Measurements from ENCODE around the gene HPCAL1.

HPCAL1 gene

GRCh38 chr2:10342245-10342951 is 39.7 kb downstream of the HPCAL1 start:
- TF ChIP-seq, protein P1, sequence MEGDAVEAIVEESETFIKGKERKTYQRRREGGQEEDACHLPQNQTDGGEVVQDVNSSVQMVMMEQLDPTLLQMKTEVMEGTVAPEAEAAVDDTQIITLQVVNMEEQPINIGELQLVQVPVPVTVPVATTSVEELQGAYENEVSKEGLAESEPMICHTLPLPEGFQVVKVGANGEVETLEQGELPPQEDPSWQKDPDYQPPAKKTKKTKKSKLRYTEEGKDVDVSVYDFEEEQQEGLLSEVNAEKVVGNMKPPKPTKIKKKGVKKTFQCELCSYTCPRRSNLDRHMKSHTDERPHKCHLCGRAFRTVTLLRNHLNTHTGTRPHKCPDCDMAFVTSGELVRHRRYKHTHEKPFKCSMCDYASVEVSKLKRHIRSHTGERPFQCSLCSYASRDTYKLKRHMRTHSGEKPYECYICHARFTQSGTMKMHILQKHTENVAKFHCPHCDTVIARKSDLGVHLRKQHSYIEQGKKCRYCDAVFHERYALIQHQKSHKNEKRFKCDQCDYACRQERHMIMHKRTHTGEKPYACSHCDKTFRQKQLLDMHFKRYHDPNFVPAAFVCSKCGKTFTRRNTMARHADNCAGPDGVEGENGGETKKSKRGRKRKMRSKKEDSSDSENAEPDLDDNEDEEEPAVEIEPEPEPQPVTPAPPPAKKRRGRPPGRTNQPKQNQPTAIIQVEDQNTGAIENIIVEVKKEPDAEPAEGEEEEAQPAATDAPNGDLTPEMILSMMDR (IDR thresholded peaks at IDR 0.05), result no peak
- no peak overlapping the region for H3K27ac ChIP-seq

DNA sequence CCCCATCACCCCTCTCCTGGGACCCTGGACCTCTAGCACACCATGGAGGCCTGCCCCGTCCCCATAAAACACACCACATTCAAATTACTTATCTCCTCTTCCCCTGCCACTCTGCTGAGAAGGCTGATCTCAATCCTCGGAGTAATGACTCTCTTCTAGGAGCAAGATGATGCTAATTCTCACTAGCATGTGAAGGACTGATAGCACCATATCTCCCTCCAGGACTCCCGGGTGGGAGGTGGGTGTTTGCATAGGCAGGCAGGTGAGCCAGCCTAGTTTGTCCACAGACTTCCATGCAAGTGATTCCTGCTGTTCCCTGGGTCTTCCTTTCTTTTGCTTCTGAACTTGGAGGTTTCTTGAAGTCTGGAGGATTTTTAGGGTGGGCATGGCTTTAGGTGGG is 40.5 kb downstream of the HPCAL1 start:
- no peak for TF ChIP-seq ZFX (IDR thresholded peaks at IDR 0.05; ENCODE audit: borderline replicate concordance)
- TF ChIP-seq, protein P1 (IDR thresholded peaks at IDR 0.05), result no peak
- no peak overlapping the region for H3K27ac ChIP-seq

- no peak for TF ChIP-seq ZFX (IDR thresholded peaks at IDR 0.05; ENCODE audit: borderline replicate concordance)
- TF ChIP-seq, protein P1 (IDR thresholded peaks at IDR 0.05), result no peak
- H3K27ac ChIP-seq, result no peak overlapping the region
Measured at GRCh38 chr2:10343658-10344057, 41.0 kb downstream of the HPCAL1 start.

DNA sequence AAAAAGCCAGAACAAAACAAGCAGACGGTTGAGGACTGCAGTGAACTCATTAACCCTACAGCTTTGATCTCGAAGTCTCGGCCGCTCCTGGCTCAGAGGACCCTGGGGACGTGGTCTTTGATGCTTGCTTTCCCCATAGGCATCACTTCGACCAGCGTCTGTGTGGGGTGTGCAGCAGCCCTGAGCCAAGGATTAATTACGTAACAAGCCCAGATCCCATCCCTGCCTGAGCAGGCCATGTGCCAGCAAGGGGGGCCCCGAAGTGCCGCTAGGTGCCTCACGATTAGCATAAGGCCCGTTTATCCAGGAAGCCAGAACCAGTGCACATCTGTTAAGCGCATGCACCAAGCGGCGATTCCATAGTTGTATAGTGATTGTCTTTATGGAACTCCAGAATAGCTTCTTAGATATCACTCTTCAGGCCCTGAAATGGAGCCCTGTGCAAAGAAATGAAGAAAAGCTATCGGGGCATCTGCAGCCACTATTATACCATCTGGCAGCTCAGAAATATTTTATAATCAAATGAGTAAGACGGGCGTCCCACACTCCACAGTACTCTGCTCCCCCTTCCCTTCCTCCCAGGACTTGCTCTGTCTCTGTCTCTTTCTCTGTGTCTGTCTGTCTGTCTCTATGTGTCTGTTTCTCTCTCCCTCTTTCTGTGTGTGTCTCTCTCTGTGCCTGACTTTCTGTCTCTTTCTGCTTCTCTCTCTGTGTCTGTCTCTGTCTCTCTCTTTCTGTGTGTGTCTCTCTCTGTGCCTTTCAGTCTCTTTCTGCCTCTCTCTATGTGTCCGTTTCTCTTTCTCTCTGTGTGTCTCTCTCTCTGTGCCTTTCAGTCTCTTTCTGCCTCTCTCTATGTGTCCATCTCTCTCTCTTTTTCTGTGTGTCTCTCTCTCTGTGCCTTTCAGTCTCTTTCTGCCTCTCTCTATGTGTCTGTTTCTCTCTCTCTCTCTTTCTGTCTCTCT is 41.7 kb downstream of the HPCAL1 start:
- H3K27ac ChIP-seq, result no peak overlapping the region
- no peak for TF ChIP-seq ZFX (IDR thresholded peaks at IDR 0.05; ENCODE audit: borderline replicate concordance)
- TF ChIP-seq, protein P1 (IDR thresholded peaks at IDR 0.05), result no peak

DNA sequence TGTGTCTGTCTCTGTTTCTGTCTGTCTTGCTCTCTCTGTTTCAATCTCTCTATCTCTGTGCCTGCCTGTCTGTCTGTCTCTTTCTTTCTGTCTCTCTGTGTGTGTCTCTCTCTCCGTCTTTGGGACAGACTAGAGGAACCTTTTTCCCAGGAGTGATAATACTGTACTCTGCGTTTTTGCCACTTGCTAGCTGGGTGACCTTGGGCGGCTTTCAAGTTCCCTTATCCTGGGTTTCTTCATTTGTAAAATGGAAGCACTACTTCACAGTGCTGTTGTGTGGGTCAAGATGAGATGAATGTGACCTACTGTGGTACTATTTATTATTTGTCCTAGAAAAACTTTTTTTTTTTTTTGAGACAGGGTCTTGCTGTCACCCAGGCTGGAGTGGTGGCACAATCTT is 42.4 kb downstream of the HPCAL1 start:
- H3K27ac ChIP-seq, result no peak overlapping the region
- TF ChIP-seq ZFX (IDR thresholded peaks at IDR 0.05; ENCODE audit: borderline replicate concordance), result no peak
- TF ChIP-seq, protein P1 (IDR thresholded peaks at IDR 0.05), result no peak

DNA sequence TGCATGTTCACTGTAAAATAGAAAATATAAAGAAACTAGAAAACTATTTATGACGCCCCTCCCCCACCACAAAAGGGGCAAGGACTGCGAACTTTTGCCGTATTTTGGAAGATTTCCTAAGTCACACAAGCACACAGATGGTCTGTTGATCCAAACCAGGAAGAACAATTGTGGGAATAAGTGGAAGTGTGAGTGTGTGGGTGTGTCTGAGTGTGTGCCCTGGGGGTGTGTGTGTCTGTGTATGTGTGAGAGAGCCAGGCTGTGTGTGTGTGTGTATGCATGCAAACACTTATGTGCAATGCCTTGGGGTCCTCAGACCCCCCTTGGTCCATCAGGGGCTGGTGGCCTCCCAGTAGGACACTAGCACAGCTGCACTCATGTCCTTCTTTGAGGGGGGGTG is 43.1 kb downstream of the HPCAL1 start:
- no peak for TF ChIP-seq ZFX (IDR thresholded peaks at IDR 0.05; ENCODE audit: borderline replicate concordance)
- TF ChIP-seq, protein P1 (IDR thresholded peaks at IDR 0.05), result no peak
- no peak overlapping the region for H3K27ac ChIP-seq

All from 22Rv1 (cell line).